ENCODE results near the gene AFG3L2.
A peak's percentile ranks its signal among the peaks of the same experiment; 100 is the strongest.

AFG3L2 gene

GRCh38 chr18:12327510-12328178 lies 49.4 kb downstream of the AFG3L2 start:
- FAIRE-seq (peak; percentile 90), DNase-seq (ENCODE audit: low spot score) (peak; percentile 96)

GRCh38 chr18:12326711-12327460 lies 50.1 kb downstream of the AFG3L2 start:
- FAIRE-seq (no peak), DNase-seq (ENCODE audit: low spot score) (no peak)

- FAIRE-seq (peak; percentile 66), DNase-seq (ENCODE audit: low spot score) (no peak)
These were observed 51.2 kb downstream of the AFG3L2 start for GRCh38 chr18:12325726-12326245.

GRCh38 chr18:12324991-12325725 lies 51.9 kb downstream of the AFG3L2 start:
- FAIRE-seq (peak; percentile 68), DNase-seq (ENCODE audit: low spot score) (no peak)

GRCh38 chr18:12321333-12321732 lies 55.7 kb downstream of the AFG3L2 start:
- no peak for FAIRE-seq
- DNase-seq (ENCODE audit: low spot score), result no peak

- FAIRE-seq, result no peak
These were observed 58.2 kb downstream of the AFG3L2 start for GRCh38 chr18:12318857-12319256.

GRCh38 chr18:12318334-12318697 lies 58.7 kb downstream of the AFG3L2 start:
- no peak for DNase-seq (ENCODE audit: low spot score)
- peak; percentile 74 for FAIRE-seq

More at GRCh38 chr18:12318857-12319256, 58.2 kb downstream of the AFG3L2 start:
- DNase-seq (ENCODE audit: low spot score), result no peak

- DNase-seq (ENCODE audit: low spot score), result no peak
- FAIRE-seq, result no peak
These were observed 59.2 kb downstream of the AFG3L2 start for GRCh38 chr18:12317664-12318333.

GRCh38 chr18:12315911-12316310 lies 61.1 kb downstream of the AFG3L2 start:
- FAIRE-seq, result peak; percentile 71
- no peak for DNase-seq (ENCODE audit: low spot score)

- no peak for FAIRE-seq
- no peak for DNase-seq (ENCODE audit: low spot score)
These were observed 61.5 kb downstream of the AFG3L2 start for GRCh38 chr18:12315490-12315889.

- DNase-seq (ENCODE audit: low spot score), result no peak
- no peak for FAIRE-seq
These were observed 62.3 kb downstream of the AFG3L2 start for GRCh38 chr18:12314591-12315305.

GRCh38 chr18:12313530-12314245 lies 63.3 kb downstream of the AFG3L2 start:
- FAIRE-seq (no peak), DNase-seq (ENCODE audit: low spot score) (no peak)

GRCh38 chr18:12312976-12313375 lies 64.1 kb downstream of the AFG3L2 start:
- DNase-seq (ENCODE audit: low spot score), result no peak
- FAIRE-seq, result no peak

- DNase-seq (ENCODE audit: low spot score) (no peak), FAIRE-seq (no peak)
These were observed 66.3 kb downstream of the AFG3L2 start for GRCh38 chr18:12310762-12311161.

GRCh38 chr18:12309683-12310198 lies 67.3 kb downstream of the AFG3L2 start:
- FAIRE-seq (peak; percentile 67), DNase-seq (ENCODE audit: low spot score) (no peak)

GRCh38 chr18:12308386-12309100 lies 68.5 kb downstream of the AFG3L2 start:
- peak; percentile 90 for DNase-seq (ENCODE audit: low spot score)
- peak; percentile 92 for FAIRE-seq

GRCh38 chr18:12307701-12308385 lies 69.2 kb downstream of the AFG3L2 start, which contains the start of gene TUBB6:
TUBB6 (plus strand) TSS chr18:12308241; CDS start chr18:12308293, 52 bp downstream.
- FAIRE-seq (peak; percentile 53), DNase-seq (ENCODE audit: low spot score) (peak; percentile 98)

Measured in urothelium cell line (cell line).